Common myeloid progenitor, CD34-positive (primary cell): ENCODE results near the gene ST6GALNAC6.

ENCODE experiments used
- CTCF ChIA-PET: fragments of 350-600 bp; sonication (Branson Sonifier 250); formaldehyde crosslinking; loops from one replicate; lab custom pipeline; 2021; ENCODE audit warnings: antibody characterized with exemption; lab: Charles Lee
- POLR2A ChIA-PET: fragments of 350-600 bp; sonication (Branson Sonifier 250); formaldehyde crosslinking; loops from one replicate; lab custom pipeline; 2021; ENCODE audit warnings: antibody characterized with exemption; lab: Charles Lee
- DNase-seq, 3 donors: peaks; one replicate each; pipeline versions ENCODE4 v3.0.0 to v3.0.0-alpha.2; 2013
- H3K27ac ChIP-seq, 2 experiments: 1 replicate in 1 of 2; 2 replicates in 1 of 2; pipeline ENCODE4 v1.7.0; 2013; ENCODE audit warnings: inconsistent platforms in 2 of 2, low read length in 2 of 2, mild to moderate bottlenecking in 2 of 2, low read depth in 1 of 2, moderate library complexity in 1 of 2; ENCODE audit not compliant: severe bottlenecking in 2 of 2, insufficient read depth in 1 of 2, poor library complexity in 1 of 2
- H3K27me3 ChIP-seq, 5 experiments: replicated peaks in 2 of 5; 1 replicate in 3 of 5; 2 replicates in 2 of 5; pipeline versions ENCODE4 v1.6.1 to v1.7.0; 2013; ENCODE audit warnings: low read length in 4 of 5, mild to moderate bottlenecking in 2 of 5, moderate library complexity in 2 of 5, inconsistent platforms in 1 of 5; ENCODE audit not compliant: insufficient read depth in 5 of 5, control insufficient read depth in 4 of 5
- H3K36me3 ChIP-seq, 4 experiments: 1 replicate in 2 of 4; 2 replicates in 2 of 4; pipeline versions ENCODE4 v1.6.1 to v1.7.0; 2013; ENCODE audit warnings: low read length in 3 of 4, control low read depth in 1 of 4, mild to moderate bottlenecking in 1 of 4; ENCODE audit not compliant: control insufficient read depth in 4 of 4, insufficient read depth in 4 of 4
- H3K4me1 ChIP-seq, 4 experiments: 1 replicate in 3 of 4; 2 replicates in 1 of 4; pipeline versions ENCODE4 v1.6.1 to v1.7.1; 2013; ENCODE audit warnings: low read length in 3 of 4, mild to moderate bottlenecking in 3 of 4, control low read depth in 1 of 4, inconsistent platforms in 1 of 4, moderate library complexity in 1 of 4; ENCODE audit not compliant: control insufficient read depth in 4 of 4, insufficient read depth in 4 of 4; ENCODE audit errors: control extremely low read depth in 1 of 4
- H3K4me3 ChIP-seq, 7 experiments: 1 replicate in 4 of 7; 2 replicates in 3 of 7; pipeline versions ENCODE4 v1.5.1 to v1.7.0; 2013; ENCODE audit warnings: mild to moderate bottlenecking in 7 of 7, low read length in 6 of 7, moderate library complexity in 6 of 7, inconsistent platforms in 2 of 7, low read depth in 2 of 7, control low read depth in 1 of 7; ENCODE audit not compliant: insufficient read depth in 4 of 7, control insufficient read depth in 1 of 7; ENCODE audit errors: extremely low read depth in 1 of 7
- H3K9me3 ChIP-seq, 5 experiments: 1 replicate in 4 of 5; 2 replicates in 1 of 5; pipeline versions ENCODE4 v1.6.1 to v1.7.1; 2013; ENCODE audit warnings: low read length in 4 of 5, mild to moderate bottlenecking in 2 of 5, inconsistent platforms in 1 of 5, low read depth in 1 of 5, moderate library complexity in 1 of 5; ENCODE audit not compliant: control insufficient read depth in 4 of 5, insufficient read depth in 2 of 5; ENCODE audit errors: control extremely low read depth in 1 of 5
- WGBS: methylation state at CpG from one replicate; pipeline ENCODE4 v1.1.5; 2013; ENCODE audit not compliant: insufficient coverage; 5-methylcytosine and 5-hydroxymethylcytosine counted together

ST6GALNAC6 gene

DNA sequence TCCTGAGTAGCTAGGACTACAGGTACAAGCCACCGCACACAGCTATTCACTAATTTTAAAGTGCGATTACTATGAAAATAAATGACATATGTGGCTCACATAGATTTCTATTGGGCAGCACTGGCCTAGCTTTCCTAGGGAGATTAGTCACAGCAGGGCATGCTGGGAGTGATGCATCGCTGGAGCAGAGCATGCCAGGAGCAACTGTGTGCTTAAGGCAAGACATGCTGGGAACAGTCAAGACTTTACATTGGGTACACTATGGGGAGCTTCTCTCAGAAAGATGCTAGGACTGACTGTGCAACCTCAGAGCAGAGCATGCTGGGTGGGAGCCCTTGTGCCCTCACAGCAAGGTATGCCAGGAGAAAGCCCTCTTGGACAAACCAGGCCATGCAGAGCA is 9.3 kb downstream of the ST6GALNAC6 start:
- peaks cover 0 to 27% (median 20%) of the 10 kb centered on the region in 5 experiments for H3K9me3 ChIP-seq
- no peaks in the 10 kb centered on the region for H3K27me3 ChIP-seq
- POLR2A ChIA-PET: no interaction called here
- peaks cover 4 to 15% (median 11%) of the 10 kb centered on the region in 4 experiments for H3K4me1 ChIP-seq
- no peak overlapping the region for H3K4me3 ChIP-seq
- peaks cover 24 to 73% (median 53%) of the 10 kb centered on the region in 4 experiments for H3K36me3 ChIP-seq
- no peak for DNase-seq
- 92% methylated on average over 2 of the region's 3 CpGs for WGBS
- CTCF ChIA-PET: interaction anchor here (1.0 to 1.7 kb wide), 7 partner anchors 8 to 29 kb away, joined by 3 to 8 read pairs (median 4); no protein-coding TSS in a partner anchor
- H3K27ac ChIP-seq: no peak overlapping the region

DNA sequence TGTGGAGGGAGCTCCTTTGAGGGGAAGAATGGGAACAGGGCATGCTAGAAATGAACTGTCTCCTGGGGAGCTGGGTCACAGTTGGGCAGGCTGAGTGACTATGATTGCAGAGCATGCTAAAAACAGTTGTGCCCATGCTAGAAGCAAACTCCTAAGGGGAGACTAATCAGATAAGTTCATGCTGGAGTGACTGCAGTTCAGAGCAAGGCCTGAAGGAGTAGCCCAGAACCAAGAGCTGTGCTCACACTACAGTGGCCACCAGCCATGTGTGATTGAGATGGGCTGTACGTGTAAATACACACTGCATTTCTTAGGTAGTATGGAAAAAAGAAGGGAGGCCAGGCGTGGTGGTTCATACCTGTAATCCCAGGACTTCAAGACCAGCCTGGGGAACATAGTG is 11.6 kb downstream of the ST6GALNAC6 start:
- no peaks in the 10 kb centered on the region for H3K27me3 ChIP-seq
- peaks cover 10 to 57% (median 31%) of the 10 kb centered on the region in 4 experiments for H3K36me3 ChIP-seq
- H3K4me1 ChIP-seq: peaks cover 4 to 38% (median 33%) of the 10 kb centered on the region in 4 experiments
- peaks cover 0 to 4% (median 1%) of the 10 kb centered on the region in 5 experiments for H3K9me3 ChIP-seq
- 100% methylated on average over 2 of the region's 2 CpGs for WGBS
- CTCF ChIA-PET: interaction anchor here (0.9 to 1.6 kb wide), 4 partner anchors 9 to 153 kb away, joined by 3 to 6 read pairs (median 4); partner anchors contain the start of gene TOR2A
- POLR2A ChIA-PET: no interaction called here
- no peak overlapping the region for H3K27ac ChIP-seq
- no peak overlapping the region for H3K4me3 ChIP-seq
- peak in 2 of 3 donors; percentile 54 to 61 for DNase-seq

DNA sequence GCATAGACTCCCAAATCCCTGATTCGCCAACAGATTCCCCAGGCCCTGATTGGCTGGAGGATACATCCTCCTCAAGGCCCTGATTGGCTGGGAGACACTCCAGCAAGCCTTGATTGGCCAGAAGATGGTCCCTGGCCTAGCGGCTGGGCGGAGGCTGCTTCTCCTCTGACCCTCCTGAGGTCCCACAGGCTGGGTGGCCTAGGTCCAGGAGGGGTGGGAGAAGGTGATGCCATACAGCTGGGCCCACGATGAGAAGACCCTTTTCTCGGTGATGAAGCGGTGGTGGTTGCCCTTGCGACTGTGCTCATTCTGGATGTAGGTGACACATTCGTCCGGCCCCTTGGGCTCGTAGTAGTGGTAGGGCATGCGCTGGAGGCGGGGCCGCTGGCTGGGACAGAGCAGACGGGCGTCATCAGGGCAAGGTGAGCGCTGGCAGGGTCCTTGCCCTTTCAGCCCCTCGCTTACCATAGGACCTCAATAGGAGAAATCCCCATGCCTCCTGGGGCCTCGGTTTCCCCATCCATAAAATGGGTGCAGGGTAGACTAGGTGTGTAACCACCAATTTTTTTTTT is 12.9 kb downstream of the ST6GALNAC6 start:
- Histone ChIP-seq H3K4me3 (no peak overlapping the region), H3K36me3 (peaks cover 5 to 49% (median 26%) of the 10 kb centered on the region in 4 experiments), H3K9me3 (no peaks in the 10 kb centered on the region), H3K4me1 (peaks cover 4 to 45% (median 39%) of the 10 kb centered on the region in 4 experiments), H3K27ac (no peak overlapping the region), H3K27me3 (no peaks in the 10 kb centered on the region)
- CTCF ChIA-PET: interaction anchor here (1.6 kb wide), 1 partner anchor 12 kb away, joined by 6 read pairs; no protein-coding TSS in a partner anchor
- POLR2A ChIA-PET: no interaction called here
- DNase-seq: no peak
- 99% methylated on average over 15 of the region's 18 CpGs for WGBS

DNA sequence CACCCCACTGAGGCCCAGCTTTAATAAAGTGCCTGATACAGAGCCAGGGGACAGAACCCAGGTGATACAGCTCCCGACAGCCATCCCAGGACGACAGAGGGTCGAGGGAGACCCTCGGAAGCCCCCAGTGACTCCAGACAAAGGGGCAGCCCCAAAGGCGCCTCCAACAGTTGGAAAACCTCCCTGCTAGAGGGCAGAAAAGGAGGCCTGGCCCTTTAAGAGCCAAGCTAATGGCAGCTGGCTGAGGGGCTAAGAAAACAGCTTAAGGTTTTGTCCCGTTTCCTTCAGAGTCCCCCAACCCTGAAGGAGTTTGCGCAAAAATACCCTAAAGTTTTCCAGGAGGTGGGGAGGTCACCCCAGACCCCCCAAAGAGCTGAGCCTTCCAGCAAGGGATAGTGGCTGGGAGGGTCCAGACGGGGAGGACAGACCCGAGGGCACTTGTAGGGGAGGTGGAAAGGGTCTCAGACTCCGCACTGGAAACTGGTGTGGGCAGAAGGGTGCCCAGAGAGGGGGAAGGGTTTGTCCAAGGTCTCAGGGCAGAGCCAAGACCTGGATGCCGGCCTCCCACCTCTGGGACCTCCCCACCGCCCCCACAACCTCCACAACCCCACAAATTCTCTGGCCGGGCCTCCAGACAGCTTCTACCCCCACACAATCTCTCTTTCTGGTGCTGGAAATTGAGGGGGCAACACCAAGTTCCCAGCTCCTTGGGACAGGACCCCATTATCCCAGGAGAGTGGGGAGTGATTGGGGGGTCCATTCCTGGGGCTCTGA is 13.7 kb downstream of the ST6GALNAC6 start:
- WGBS: 86% methylated on average over 8 of the region's 13 CpGs
- no peak for DNase-seq
- Histone ChIP-seq H3K4me3 (peak overlapping the region in 1 of 7 experiments; percentile 23), H3K27ac (peak overlapping the region in 1 of 2 experiments; percentile 59), H3K36me3 (peaks cover 2 to 44% (median 22%) of the 10 kb centered on the region in 4 experiments), H3K9me3 (no peaks in the 10 kb centered on the region), H3K27me3 (no peaks in the 10 kb centered on the region), H3K4me1 (peaks cover 4 to 45% (median 39%) of the 10 kb centered on the region in 4 experiments)
- CTCF ChIA-PET: interaction anchor here (0.8 to 2.2 kb wide), 9 partner anchors 9 to 40 kb away, joined by 3 to 15 read pairs (median 4); partner anchors contain the start of genes ENG and ST6GALNAC6
- POLR2A ChIA-PET: interaction anchor here (0.9 to 1.8 kb wide), 2 partner anchors 13 to 18 kb away, joined by 4 to 7 read pairs; no protein-coding TSS in a partner anchor

DNA sequence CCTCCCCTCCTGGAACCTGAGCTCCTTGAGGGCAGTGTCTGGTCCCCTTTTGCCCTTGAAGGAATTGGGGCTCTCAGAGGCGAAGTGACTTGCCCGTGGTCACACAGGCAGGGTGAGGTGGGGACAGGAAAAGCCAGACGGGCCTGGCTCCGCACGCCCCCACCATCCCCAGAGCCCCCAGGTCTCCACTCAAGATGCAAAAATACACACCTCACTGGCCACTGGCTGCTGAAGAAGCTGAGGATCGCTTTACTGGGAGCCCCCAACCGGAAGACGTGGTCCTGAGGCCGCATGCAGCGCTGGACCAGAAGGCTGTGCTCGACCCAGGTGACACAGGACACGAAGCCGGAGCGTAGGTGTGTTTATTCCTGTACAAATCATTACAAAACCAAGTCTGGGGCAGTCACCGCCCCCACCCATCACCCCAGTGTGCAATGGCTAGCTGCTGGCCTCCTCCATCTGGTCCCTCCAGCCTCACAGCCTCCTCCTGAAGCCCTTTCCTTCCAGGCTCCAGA is 14.4 kb downstream of the ST6GALNAC6 start:
- Histone ChIP-seq H3K27me3 (no peaks in the 10 kb centered on the region), H3K9me3 (no peaks in the 10 kb centered on the region), H3K4me3 (peak overlapping the region in 1 of 7 experiments; percentile 23), H3K4me1 (peaks cover 4 to 45% (median 39%) of the 10 kb centered on the region in 4 experiments), H3K27ac (peak overlapping the region in 1 of 2 experiments; percentile 54), H3K36me3 (peaks cover 2 to 37% (median 19%) of the 10 kb centered on the region in 4 experiments)
- 67% methylated on average over 11 of the region's 15 CpGs for WGBS
- DNase-seq: no peak
- ChIA-PET CTCF (interaction anchor here (0.7 to 2.2 kb wide), 14 partner anchors 9 to 98 kb away, joined by 3 to 15 read pairs (median 4); partner anchors contain the start of genes ENG, ST6GALNAC4 and ST6GALNAC6), POLR2A (interaction anchor here (0.9 to 1.8 kb wide), 2 partner anchors 14 to 18 kb away, joined by 4 to 7 read pairs; no protein-coding TSS in a partner anchor)

DNA sequence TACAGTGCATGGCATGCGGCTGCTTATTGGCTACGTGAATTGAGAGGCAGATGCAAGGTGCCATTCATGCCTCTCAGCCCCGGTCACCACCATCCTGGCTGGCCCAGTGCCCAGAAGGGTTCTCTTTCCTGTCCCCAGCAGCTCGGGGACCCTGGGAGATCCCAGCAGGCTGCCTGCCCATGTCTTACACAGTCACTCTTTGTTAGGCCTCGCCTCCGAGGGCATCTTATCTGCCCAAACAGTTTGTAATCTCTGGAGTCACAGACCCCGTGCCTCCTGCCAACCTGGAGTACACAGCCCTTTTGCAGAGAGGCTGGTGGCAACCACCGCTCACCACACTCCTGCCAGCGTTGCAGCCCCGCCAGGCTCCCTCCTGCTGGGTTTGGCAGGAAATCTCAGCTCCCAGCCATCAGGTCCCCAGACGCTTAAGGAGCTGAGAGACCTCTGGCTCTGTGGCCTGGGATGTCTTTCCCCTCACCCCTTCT is 14.9 kb downstream of the ST6GALNAC6 start:
- WGBS: under 1% methylated on average over 11 of the region's 11 CpGs
- Histone ChIP-seq H3K27me3 (no peaks in the 10 kb centered on the region), H3K9me3 (no peaks in the 10 kb centered on the region), H3K4me3 (peak overlapping the region in 3 of 7 experiments; percentile 1 to 45 (median 23)), H3K36me3 (peaks cover 2 to 35% (median 18%) of the 10 kb centered on the region in 4 experiments), H3K27ac (peak overlapping the region in 1 of 2 experiments; percentile 54), H3K4me1 (peaks cover 4 to 45% (median 39%) of the 10 kb centered on the region in 4 experiments)
- peak; percentile 94 to 99 (median 98) for DNase-seq
- ChIA-PET POLR2A (interaction anchor here (1.8 kb wide), 1 partner anchor 19 kb away, joined by 7 read pairs; no protein-coding TSS in a partner anchor), CTCF (interaction anchor here (0.7 to 2.2 kb wide), 13 partner anchors 10 to 100 kb away, joined by 3 to 15 read pairs (median 4); partner anchors contain the start of genes ENG, ST6GALNAC4 and ST6GALNAC6)
